KBM-7 (cell line): ENCODE data around the gene TIGD2.

Experiments
- DNase-seq: peaks from one replicate; pipeline ENCODE4 v3.0.0-alpha.2; 2015
- in situ Hi-C: fragments of 300-500 bp; cut with MboI; formaldehyde crosslinking; loops from 2 replicates; pipeline ENCODE4 v1.14.3; 2020; ENCODE audit warnings: low sequenced_read_pairs, low pct_unique_long_range_greater_than_20kb, mixed read lengths

Gene TIGD2

GRCh38 chr4:89110986-89111832 lies at the start of gene TIGD2:
Gene TIGD2, plus strand, starts transcription at chr4:89111533. Its CDS starts 1,442 bp downstream, at chr4:89112975.
- in situ Hi-C loops = no loop called here
- DNase-seq = peak; percentile 91

DNA sequence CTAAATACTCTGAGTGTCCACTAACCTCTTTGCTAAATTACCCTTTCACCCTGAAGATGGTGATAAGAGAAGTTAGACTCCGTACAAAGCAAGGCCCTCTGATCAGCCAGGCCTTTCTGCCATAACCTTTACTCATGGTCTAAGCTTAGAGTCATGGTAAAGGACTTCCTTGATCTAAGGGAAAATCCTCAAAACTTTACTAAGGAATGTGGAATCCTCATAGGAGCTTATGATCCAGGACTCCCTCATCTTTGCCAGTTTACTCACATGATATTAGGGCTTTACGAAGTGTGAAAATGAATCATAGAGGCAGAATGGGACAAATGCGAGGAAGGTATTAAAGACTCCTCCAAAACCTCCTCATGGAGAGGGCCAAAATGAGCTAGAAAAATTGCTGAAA lies 46.5 kb upstream of the TIGD2 start:
- DNase-seq = no peak
- in situ Hi-C loops = no loop called here

GRCh38 chr4:89067417-89067816 lies 43.9 kb upstream of the TIGD2 start:
- in situ Hi-C loops = no loop called here

DNA sequence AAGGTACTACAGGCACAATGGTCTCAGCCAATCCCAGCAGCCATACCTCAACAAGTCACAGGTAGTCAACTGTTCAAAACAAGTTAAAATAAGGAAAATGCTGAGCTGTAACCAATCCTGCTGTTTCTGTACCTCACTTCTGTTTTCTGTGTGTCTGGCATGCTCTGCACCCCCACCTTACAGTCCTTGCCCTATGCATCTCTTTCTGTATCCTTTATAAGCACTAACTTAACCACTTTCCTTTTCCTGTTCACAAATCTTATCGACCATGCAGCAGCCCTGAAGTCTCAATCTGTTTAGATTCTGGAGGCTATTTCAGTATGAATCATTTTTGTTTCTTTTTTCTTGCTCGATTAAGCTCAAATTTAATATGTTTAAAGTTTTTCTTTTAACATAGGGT lies 41.9 kb upstream of the TIGD2 start:
- in situ Hi-C loops = no loop called here
- peak; percentile 48 for DNase-seq

More at GRCh38 chr4:89067417-89067816, 43.9 kb upstream of the TIGD2 start:
- DNase-seq = no peak

DNA sequence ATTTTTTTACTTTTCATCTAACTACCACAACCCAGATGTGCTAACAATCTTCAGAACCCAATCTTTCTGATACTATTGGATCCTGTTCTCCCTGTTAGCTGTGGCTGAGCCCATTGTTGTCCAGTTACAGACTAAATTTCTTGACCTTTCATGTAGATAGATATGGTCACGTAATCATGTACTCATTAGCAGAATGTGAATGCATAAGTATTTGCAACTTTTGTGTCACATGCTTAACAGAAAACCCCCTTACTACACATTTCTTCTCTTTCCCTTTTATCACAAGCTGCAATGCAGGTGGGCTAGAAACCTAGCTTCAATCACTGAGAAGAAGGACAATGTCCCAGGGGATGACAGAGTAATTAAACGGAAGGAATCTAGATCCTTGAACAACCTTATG lies 41.3 kb upstream of the TIGD2 start:
- DNase-seq = no peak
- in situ Hi-C loops = no loop called here

DNA sequence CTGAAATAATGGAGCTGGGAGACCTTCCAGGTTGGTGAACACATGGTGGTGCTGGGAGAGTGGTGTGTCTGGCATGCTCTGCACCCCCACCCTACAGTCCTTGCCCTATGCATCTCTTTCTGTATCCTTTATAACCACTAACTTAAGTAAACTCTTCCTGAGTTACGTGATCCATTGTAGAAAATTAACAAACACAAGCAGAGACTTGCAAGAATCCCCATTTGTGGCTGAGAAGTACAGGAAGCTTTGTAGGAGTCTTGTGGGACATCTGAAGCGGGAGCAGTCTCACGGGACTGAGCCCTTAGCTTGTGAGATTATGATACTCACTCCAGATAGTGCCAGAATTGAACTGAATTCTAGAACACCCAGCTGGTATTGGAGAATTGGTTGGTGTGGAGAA lies 40.0 kb upstream of the TIGD2 start:
- in situ Hi-C loops = no loop called here
- no peak for DNase-seq

DNA sequence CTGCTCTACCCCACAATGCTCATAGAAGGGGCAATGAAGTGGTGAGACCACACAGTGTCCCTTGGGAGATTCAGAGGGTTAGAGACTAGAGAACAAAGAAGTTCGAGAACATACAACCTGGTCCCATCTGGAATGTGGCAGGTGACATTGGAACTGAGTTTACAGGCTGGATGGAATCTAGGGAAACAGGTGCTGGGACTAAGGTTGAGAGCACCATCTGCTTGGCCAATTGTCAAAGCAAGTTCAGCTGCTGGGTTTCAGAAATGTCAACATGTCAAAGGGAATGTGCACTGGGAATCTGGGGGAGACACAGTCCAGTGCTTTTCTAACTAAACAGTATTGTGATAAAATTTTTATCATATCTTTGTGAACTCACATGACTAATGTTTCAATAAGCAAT lies 38.4 kb upstream of the TIGD2 start:
- in situ Hi-C loops = no loop called here
- DNase-seq = no peak

GRCh38 chr4:89077761-89078160 lies 33.6 kb upstream of the TIGD2 start:
- DNase-seq = no peak
- in situ Hi-C loops = no loop called here

GRCh38 chr4:89078300-89078699 lies 33.0 kb upstream of the TIGD2 start:
- in situ Hi-C loops = no loop called here
- no peak for DNase-seq

- DNase-seq = no peak
- in situ Hi-C loops = no loop called here
Measured at GRCh38 chr4:89099034-89099433, 12.3 kb upstream of the TIGD2 start.

- DNase-seq = peak; percentile 37
- in situ Hi-C loops = no loop called here
Measured at GRCh38 chr4:89099471-89099870, 11.9 kb upstream of the TIGD2 start.

DNA sequence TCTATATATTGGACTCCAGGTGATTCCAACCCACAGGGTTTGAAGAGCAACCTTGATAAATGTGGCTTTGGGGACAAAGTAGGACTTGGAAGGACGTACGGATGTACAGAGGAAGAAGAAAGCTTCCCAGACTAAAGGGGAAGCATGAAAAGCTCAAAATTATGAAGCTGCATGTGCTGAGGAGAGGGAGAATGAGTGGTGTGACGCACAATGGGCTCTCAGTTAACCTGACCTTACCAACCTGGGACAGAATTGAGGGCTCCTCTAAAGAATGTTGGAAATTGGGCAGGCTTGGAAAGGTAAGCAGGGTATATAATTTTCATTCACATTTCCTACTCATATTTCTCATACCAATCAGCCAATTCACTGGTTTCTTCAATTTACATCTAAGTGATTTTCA lies 10.5 kb upstream of the TIGD2 start:
- DNase-seq = no peak
- in situ Hi-C loops = no loop called here

DNA sequence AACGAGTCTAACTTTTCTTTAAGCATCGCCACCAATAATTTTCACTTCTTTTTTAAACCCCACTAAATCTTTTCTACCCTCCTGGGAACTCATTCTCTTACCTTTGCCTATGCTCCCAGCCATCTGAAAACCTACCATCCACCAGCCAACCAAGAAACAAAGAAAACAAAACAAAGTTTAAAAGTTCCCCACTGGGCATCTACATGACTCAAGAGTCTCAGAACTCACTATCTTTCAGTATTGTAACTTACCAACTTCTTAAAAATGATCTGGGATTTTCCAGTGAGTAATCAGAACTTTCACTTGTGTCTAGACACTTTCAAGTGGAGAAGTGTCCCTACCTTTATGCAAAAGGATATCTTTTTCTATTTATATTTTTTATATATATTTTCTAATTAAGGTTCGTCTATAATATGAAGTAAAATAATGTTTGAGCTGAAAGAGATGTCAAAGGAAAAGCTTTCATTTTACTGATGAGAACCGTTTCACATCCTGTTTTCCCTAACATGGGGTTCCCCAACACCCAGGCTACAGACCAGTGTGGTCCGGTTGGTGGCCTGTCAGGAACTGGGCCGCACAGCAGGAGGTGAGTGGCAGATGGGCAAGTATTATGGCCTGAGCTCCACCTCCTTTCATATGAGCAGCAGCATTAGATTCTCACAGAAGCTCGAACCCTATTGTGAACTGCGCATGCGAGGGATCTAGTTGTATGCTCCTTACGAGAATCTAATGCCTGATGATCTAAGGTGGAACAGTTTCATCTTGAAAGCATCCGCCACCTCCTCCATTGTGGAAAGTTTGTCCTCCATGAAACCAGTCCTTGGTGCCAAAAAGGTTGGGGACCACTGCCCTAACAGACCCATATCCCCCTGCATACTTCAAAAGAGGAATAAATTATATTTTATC lies 9.8 kb upstream of the TIGD2 start:
- in situ Hi-C loops = no loop called here
- no peak for DNase-seq

GRCh38 chr4:89105726-89106125 lies 5.6 kb upstream of the TIGD2 start:
- DNase-seq = no peak
- in situ Hi-C loops = no loop called here

GRCh38 chr4:89108091-89108490 lies 3.2 kb upstream of the TIGD2 start:
- DNase-seq = no peak
- in situ Hi-C loops = no loop called here

DNA sequence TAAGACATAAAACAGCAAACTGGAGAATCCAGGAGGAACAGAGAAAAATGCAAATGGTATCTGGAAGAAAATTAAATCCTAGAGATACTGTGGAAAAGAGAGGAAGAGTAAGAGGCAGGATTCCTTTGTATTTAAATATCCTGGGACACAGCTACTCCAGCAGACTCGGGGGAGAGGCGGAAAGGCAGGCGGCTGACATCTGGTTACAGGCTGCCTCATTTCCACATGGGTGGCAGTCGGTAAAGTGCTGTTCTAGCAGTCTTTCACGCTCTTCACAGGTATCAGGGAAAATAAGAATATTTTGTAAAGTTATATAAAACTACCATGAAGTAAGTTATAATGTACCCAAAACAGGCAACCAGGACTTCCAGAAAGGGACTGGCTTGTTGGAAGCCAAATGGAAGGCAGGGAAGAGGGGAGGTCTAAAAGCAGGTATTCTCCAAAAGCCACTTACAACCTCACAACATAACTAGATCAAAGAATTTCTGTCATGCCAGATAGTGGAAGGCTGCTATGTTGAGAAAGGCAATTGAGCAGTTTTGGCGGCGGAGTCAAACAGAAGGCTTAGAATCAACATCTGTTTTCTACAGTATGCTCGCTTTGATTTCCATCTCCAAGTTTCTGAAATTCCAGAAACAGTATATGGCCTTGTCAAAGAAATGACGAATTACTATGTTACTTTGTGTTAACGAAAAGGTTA lies 1.3 kb upstream of the TIGD2 start:
- in situ Hi-C loops = no loop called here
- DNase-seq = no peak

DNA sequence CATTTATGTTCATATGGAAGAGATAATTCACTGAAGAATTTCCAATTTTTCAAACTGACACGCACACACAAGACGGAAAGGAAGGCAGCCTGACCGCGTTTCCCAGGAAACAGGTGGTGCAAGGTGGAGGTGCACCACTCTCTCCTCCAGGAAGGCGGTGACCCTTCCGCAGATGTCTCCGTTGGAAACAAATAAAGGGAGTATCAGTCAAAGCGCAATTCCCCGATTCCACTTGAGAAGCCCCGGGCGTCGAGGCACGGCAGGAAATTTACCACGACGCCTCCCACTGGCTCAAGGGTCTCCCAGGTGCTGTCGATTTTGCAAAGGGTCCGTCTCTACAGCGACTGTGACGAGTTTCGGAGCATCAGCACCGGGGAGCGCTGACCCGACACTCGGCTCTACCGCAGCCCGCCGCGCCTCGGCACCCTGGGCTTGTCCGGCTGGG lies 770 bp upstream of the TIGD2 start:
- no peak for DNase-seq

GRCh38 chr4:89111833-89112563 lies 665 bp downstream of the TIGD2 start:
- in situ Hi-C loops = no loop called here
- peak; percentile 61 for DNase-seq

More for the DNA sequence above, 770 bp upstream of the TIGD2 start:
- in situ Hi-C loops = no loop called here

DNA sequence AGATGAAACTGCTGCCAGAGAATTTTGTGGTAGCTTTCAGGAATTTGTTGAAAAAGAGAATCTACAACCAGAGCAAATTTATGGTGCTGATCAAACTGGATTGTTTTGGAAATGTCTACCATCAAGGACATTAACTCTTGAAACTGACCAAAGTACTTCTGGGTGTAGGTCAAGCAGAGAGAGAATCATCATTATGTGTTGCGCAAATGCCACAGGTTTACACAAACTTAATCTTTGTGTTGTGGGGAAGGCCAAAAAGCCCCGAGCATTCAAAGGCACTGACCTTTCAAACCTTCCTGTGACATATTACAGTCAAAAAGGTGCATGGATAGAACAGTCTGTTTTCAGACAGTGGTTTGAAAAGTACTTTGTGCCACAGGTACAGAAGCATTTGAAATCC lies 2.1 kb downstream of the TIGD2 start:
- in situ Hi-C loops = no loop called here
- DNase-seq = no peak
